Hepatocyte (in vitro differentiated cells): ENCODE measurements around the gene MSI2.

ENCODE experiments used
- EZH2 ChIP-seq: fragments of 200-600 bp; sonication (generic); IDR thresholded peaks from 2 replicates; pipeline ENCODE4 v1.6.1; 2016; ENCODE audit warnings: antibody characterized with exemption, mild to moderate bottlenecking, borderline replicate concordance
- TF ChIP-seq, protein P1 (sequence below): fragments of 200-600 bp; sonication (generic); IDR thresholded peaks from 2 replicates; pipeline ENCODE4 v1.5.1; 2016; ENCODE audit warnings: antibody characterized with exemption, mild to moderate bottlenecking; ENCODE audit not compliant: poor library complexity

GRCh38 chr17:57626520-57627210, 370.3 kb downstream of the MSI2 start:
- TF ChIP-seq, protein P1, sequence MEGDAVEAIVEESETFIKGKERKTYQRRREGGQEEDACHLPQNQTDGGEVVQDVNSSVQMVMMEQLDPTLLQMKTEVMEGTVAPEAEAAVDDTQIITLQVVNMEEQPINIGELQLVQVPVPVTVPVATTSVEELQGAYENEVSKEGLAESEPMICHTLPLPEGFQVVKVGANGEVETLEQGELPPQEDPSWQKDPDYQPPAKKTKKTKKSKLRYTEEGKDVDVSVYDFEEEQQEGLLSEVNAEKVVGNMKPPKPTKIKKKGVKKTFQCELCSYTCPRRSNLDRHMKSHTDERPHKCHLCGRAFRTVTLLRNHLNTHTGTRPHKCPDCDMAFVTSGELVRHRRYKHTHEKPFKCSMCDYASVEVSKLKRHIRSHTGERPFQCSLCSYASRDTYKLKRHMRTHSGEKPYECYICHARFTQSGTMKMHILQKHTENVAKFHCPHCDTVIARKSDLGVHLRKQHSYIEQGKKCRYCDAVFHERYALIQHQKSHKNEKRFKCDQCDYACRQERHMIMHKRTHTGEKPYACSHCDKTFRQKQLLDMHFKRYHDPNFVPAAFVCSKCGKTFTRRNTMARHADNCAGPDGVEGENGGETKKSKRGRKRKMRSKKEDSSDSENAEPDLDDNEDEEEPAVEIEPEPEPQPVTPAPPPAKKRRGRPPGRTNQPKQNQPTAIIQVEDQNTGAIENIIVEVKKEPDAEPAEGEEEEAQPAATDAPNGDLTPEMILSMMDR, result no peak
- TF ChIP-seq EZH2, result no peak
